ENCODE results near the gene MVK. TPM values are rescaled to one million over a fixed set of nuclear protein-coding genes. Genes with fewer than 3 reads are reported as not detected.

MVK gene
- total RNA-seq, 1 donor: 9.7 TPM

- H3K4me3 ChIP-seq (ENCODE audit: low read depth, low read length): no peak overlapping the region
- no peak for TF ChIP-seq CTCF (IDR thresholded peaks at IDR 0.05; ENCODE audit: insufficient read depth, low read length)
- DNase-seq (ENCODE audit: low read depth): no peak
Observed at GRCh38 chr12:109531411-109531810, 42.2 kb upstream of the MVK start.

DNA sequence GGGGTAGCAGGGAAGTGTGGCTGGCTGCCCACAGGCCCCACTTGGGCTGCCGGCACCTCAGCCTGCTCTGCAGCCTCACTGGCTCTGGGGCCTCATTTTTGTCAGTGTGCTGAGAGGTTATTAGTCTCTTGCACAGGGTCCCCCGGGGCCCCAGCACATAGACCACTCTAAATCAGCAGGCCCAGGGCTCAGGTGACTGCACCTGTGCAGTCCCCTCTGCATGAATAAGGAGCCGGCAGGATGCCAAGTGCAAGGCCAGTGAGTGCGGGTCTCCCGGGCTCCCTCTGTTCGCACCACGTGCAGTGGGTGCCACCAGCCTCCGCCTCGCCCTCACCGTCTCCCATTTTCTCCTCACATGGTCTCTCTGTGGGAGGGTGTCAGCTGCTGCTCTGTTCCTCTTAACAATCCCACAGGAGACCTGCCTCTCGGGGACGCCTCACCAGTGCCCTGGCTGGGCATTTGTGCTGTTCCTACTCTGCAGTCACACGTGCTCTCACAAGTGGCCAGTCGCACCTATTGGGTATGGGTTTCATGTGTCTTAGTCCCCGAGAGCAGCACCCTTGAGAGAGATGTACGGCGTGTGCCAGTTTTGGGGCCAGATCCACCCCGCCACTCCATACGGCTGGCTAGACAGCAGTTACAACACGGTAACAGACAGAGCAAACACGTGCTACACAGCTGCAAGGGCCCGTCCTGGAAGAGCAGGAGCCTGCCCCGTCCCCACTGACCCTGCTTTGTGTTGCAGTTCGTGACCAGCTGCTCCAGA, 40.7 kb upstream of the MVK start:
- no peak for TF ChIP-seq CTCF (IDR thresholded peaks at IDR 0.05; ENCODE audit: insufficient read depth, low read length)
- DNase-seq (ENCODE audit: low read depth): no peak
- H3K4me3 ChIP-seq (ENCODE audit: low read depth, low read length): no peak overlapping the region

GRCh38 chr12:109533487-109533740, 40.2 kb upstream of the MVK start:
- no peak overlapping the region for H3K4me3 ChIP-seq (ENCODE audit: low read depth, low read length)
- DNase-seq (ENCODE audit: low read depth): no peak
- no peak for TF ChIP-seq CTCF (IDR thresholded peaks at IDR 0.05; ENCODE audit: insufficient read depth, low read length)

- no peak for DNase-seq (ENCODE audit: low read depth)
- TF ChIP-seq CTCF (IDR thresholded peaks at IDR 0.05; ENCODE audit: insufficient read depth, low read length): no peak
- H3K4me3 ChIP-seq (ENCODE audit: low read depth, low read length): no peak overlapping the region
Observed at GRCh38 chr12:109534456-109534855, 39.1 kb upstream of the MVK start.

- H3K4me3 ChIP-seq (ENCODE audit: low read depth, low read length): no peak overlapping the region
- no peak for TF ChIP-seq CTCF (IDR thresholded peaks at IDR 0.05; ENCODE audit: insufficient read depth, low read length)
- DNase-seq (ENCODE audit: low read depth): no peak
Observed at GRCh38 chr12:109535231-109535862, 38.2 kb upstream of the MVK start.

DNA sequence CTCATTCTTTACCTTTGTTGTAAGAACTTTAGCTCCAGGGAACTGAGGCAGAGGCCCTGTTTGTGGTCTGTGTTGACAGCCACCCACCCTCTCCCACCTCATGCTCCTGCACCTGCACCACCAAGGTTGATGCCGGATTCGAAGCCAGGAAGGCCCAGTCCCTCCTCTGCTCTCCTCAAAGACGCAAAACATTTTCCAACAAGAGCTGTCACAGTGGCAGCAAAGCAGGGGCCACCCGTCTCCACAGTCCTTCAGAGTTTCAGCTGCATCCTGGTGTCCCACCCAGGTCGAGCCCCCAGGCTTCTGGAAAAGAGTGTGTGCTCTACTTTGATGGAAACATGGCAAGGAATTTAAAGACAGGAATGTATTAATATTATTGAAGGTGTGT, 37.7 kb upstream of the MVK start:
- no peak overlapping the region for H3K4me3 ChIP-seq (ENCODE audit: low read depth, low read length)
- DNase-seq (ENCODE audit: low read depth): no peak
- no peak for TF ChIP-seq CTCF (IDR thresholded peaks at IDR 0.05; ENCODE audit: insufficient read depth, low read length)

GRCh38 chr12:109537136-109537535, 36.5 kb upstream of the MVK start:
- no peak overlapping the region for H3K4me3 ChIP-seq (ENCODE audit: low read depth, low read length)
- no peak for DNase-seq (ENCODE audit: low read depth)
- no peak for TF ChIP-seq CTCF (IDR thresholded peaks at IDR 0.05; ENCODE audit: insufficient read depth, low read length)
